NCI-H187 treated with DMSO at 0.1 percent for 48 hours (cell line): ENCODE results near the gene WDR5.

Source experiments
- DNase-seq: peaks from one replicate; lab custom pipeline; 2025; lab: John Stamatoyannopoulos, UW

The WDR5 gene

DNA sequence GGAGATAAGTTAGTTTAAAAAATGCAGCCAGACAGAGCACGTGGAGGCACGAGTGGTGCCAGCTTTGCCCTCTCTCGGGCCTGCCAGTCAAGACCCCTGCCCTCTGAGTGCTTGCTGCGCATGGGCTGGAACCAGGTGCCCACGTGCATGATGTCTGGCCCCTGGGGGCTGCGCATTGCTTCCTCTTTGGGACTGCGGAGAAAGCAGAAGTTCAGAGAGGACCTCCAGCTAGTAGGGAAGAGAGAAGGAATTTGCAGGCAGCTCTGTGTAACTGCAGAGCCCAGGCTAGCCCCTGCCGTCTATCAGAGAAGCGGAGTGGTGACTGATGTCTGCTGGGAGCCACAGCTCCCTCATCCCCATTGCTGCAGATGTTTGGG, 38.2 kb downstream of the WDR5 start:
- no peak for DNase-seq

DNA sequence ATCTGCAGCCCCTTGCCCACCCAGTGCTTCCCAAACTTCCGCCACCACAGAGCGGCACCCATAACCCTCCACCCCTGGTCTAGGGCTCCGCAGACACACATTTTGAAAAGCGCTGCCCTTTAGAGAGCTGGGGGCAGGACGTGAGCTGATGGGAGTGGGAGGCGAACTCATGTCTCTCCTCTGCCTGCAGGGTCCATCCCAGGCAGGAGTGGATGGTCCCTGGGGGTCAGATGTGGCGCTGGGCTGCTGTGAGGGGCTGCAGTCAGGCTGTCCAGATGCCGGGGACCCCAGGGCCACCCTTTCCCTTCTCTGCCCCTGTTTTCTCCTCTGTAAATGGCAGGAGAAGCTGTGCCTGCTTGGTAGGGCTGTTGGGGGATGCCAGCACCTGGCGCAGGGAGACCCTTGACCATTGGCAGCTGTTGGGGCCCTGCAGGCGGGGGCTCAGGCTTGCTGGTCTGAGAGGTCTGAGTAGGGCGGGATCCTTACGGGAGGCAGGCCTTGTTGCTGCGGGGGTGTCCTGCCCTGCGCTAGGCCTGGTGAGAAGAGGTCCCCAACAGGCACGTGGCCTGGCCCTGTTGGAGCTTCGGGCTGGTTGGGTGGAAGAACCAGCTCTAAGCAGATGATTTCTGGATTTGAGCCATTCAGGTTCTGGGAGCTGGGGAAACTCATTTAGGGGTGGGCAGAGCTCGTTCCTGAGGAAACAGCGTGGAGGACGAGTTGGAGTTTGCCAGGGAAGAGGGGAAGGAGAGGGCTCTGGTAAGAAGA, 38.8 kb downstream of the WDR5 start:
- no peak for DNase-seq

GRCh38 chr9:134175291-134175807, 39.5 kb downstream of the WDR5 start:
- no peak for DNase-seq

GRCh38 chr9:134175808-134176598, 40.1 kb downstream of the WDR5 start:
- no peak for DNase-seq

DNA sequence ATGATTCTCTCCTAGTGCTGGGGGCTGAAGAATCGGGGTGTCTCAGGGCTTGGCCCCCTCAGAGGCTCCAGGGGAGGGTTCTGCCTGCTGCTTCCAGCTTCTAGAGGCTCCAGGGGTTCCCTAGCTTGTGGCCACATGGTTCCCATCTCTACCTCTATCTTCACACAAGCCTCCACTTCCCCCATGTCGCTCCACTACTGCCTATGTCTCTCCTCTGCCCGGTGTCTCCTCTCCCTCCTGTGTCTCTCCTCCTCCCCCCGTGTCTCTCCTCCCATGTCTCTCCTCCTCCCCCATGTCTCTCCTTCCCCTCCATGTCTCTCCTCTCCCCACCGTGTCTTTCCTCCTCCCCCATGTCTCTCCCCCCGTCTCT, 40.7 kb downstream of the WDR5 start:
- no peak for DNase-seq

DNA sequence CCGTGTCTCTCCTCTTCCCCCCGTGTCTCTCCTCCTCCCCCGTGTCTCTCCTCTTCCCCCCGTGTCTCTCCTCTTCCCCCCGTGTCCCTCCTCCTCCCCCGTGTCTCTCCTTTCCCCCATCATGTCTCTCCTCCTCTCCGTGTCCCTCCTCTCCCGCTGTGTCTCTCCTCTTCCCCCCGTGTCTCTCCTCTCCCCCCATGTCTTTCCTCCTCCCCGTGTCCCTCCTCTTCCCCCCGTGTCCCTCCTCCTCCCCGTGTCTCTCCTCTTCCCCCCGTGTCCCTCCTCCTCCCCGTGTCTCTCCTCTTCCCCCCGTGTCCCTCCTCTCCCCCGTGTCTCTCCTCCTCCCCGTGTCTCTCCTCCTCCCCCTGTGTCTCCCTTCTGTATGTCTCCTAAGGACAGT, 41.3 kb downstream of the WDR5 start:
- DNase-seq, result no peak

DNA sequence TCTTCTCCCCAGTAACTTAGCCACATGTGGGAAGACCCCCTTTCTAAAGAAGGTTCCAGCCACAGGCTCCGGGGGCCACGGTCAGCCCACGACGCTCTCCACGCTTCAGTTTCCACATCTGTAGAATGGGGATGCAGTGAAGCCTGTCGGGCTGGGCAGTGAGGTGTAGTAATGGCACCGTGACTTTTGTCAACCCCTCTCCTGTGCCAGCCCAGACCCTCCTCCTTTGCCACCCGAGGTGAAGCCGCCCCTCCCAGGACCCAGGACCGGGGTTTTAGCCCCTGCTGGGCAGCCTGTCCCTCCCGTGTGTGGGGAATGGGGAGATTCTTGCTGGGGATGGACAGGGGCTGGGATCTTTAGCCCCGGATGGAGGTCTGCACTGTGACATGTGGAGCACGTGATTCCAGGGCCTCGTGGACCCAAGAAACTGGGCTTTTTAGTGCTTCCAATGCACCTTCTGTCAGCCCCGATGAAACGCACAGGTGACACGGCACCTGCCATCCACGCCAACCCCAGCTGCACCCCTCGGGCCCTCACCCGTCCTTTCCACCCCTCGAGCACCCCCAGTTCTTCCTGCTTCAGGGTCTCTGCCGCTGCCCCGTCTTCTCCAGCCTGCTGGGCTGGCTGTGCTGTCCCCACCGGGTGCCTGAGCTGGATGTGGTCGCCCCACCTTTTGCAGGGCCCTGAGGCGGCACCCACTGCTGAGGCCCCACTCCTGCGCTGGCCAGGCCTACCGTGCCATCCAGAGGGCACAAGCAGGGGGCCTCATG, 41.9 kb downstream of the WDR5 start:
- DNase-seq, result no peak

DNA sequence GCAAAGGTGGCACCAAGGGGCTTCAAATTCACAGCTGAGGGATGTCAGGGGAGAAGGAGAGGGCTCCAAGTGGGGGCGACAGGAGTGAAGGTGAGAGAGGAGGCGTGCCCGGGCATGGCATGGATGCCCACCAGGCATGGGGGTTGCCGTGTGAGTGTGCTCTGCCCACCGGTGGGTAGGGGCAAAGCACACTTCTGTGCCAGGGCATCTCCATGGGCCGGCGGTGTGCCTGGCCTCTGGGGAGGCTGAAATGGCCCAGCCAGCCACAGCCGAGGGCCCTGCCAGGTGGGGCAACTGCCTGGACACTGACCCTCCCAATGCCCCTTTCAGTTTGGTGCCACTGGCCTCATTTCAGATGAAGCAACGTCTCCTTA, 42.5 kb downstream of the WDR5 start:
- no peak for DNase-seq

DNA sequence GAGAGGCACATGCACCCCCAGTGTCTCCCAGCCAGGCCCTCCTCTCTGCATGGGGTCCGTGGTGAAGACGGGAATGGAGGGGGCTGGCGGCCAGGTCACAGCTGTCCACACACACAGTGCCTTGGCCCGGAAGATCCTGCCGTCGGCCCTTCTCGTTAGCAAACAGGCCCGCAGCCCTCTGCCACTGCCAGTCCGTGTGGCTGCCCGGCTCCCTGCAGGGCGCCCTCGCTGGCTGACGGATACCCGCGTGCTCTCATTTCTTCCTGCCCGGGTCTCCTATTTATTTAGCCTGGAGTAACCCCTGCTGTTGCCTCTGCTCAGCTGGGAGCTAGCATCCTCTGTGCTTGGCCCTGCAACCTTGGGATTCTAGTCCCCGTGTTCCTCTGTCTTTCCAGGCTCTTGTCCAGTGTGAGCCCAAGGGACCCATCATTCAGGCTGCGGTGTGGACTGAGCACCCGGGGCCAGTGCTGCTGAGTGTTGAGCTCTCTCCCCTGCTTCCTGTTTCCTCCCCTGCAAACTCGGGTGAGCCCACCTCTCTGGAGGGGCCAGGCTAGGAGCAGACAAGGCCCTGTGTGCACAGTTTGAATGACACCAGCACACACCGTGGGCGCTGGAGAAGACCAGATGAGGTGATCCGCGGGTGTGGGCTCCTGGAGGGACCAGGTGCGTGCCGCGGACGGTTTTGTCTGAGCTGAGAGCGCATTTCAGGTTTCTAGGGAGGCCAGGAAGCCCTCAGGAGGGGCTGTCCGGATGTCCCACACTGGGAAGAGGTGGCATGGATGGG, 43.1 kb downstream of the WDR5 start:
- no peak for DNase-seq

GRCh38 chr9:134179595-134179917, 43.7 kb downstream of the WDR5 start:
- no peak for DNase-seq

DNA sequence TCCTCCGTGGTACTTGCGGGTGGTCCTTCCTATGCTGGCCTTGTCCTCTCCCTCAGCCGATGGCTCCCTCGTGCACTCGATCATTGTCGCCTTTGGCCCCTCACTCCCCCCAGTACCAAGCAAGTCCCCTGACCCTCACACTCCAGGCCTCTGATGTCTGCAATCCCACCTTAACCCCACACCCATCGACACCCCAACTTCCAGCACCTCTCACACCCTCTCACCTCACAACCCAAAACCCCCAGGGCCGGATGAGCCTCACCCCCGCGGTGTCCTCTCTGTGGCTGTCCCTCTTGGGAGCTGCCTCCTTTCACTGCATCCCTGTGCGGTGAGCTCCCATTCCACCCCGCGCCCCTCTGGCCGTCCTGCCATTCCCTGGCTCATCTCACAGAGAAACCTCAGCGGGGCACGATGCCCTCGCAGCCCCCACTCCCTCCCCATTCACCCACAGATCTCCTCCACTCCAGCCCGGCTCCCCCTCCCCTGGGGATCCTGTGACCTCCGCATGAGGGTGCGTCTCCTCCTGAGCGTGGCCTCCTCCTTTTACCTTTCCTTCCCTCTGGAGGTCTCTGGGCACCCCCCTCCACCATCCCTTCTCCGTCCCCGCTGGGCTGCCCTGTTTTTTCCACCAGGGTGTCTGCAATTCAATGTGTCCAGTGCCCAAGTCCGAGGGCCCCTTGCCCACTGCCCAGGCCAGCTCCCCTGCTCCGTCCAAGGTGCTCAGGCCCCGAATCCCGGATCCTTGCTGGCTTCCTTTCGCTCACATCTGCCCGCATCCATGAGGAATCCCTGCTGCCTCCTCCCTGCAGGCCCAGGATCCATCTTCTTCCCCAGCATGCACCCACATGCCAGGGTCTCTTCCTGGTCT, 44.3 kb downstream of the WDR5 start:
- no peak for DNase-seq

DNA sequence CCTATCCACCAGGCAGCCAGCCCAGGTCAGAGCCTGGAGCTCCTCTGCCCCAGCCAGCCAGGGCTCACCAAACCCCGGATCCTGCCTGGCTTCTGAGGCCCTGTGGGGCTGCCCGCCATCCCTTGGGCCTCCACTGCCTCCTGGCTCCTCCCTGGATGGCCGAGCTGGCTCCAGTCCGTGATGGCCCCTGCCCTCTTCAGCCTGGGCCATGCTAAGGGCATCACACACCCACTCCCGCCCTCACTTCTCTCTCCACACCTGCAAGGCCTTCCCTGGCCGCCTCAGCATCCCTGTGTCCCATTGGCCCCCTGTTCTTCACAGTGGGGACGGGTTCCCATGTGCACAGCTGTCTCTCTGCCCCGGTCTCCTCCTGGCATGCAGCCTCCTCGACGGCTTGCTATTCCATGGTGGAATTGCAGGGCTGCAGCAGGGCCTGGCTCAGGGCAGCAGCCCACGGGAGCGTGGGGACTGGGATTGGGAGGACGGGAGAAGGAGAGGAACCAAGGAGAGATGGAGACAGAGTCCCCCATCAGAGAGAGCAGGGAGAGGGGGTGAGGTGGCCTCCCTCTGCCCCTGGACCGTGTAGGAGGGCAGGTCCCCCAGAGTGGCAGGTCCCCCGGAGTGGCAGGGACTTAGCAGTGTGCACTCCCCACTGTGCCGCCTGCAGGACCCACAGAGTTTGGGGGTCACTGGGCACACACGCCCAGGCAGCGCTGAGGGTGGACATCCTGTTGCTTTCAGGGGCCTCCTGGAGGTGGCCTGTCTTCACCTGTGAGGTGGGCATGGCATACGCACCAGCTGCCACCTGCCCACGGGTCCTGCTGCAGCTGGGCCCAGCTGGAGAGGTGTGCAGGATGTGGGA, 45.1 kb downstream of the WDR5 start:
- no peak for DNase-seq

- no peak for DNase-seq
Measured at GRCh38 chr9:134181648-134182034, 45.8 kb downstream of the WDR5 start.

- DNase-seq, result no peak
Measured at GRCh38 chr9:134182554-134183085, 46.7 kb downstream of the WDR5 start.

DNA sequence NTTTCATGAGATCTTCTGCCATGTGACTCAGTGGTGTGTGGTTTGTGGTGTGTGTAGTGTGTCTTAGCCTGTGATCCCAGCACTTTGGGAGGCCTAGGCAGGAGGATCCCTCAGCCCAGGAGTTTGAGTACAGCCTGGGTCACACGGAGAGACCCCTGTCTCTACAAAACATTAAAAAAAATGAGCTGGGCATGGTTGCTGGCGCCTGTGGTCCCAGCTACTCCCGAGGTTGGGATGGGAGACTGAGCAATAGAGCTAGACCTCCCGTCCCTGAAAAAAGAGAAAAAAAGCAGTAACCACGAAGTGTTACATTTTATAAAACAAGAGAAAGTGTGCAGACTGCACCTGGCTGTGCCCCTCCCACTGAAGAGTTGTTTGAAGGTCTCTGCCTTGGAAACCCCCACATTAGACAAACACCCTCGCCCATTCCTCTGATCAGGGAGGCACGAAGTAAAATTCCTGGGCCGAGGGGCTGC, 49.7 kb downstream of the WDR5 start:
- no peak for DNase-seq

GRCh38 chr9:134186471-134187109, 50.7 kb downstream of the WDR5 start:
- no peak for DNase-seq

- no peak for DNase-seq
Measured at GRCh38 chr9:134187110-134187531, 51.2 kb downstream of the WDR5 start.

DNA sequence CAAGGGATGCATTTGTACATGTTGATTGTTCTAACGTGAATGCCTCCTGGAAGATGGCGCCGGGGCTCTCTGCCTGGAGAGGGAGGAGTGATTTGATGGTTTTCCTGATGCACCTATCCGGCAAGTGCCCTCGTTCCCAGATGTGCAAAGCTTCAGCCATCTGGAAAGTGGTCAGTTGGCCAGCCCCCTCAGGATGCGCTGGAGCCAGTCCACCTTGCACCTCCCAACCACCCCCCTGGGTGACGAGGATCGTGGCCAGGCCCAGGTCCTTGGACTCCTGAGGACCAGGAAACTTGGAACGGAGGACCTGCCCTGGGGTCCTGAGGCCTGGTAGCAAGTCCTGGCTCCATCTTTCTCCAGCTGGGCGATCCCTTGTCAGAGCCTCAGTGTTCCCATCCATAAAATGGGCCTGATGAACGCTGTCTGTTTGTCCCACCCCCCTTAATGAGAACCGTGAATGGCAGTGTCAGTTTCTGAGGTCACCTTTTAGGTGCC, 52.1 kb downstream of the WDR5 start:
- no peak for DNase-seq
